Mucosa of descending colon (tissue), 3 donors: ENCODE results near the gene SLC4A8. TPM values are rescaled to one million over a fixed set of nuclear protein-coding genes. Genes with fewer than 3 reads are reported as not detected.

Experiments used
- ATAC-seq: fragments of 200-7000 bp; cut with Tn5 transposase; one replicate; pipeline ENCODE4 v1.9.1; 2020; ENCODE audit warnings: mild to moderate bottlenecking, moderate library complexity
- DNase-seq, 3 donors: peaks; one replicate each; pipeline ENCODE4 v3.0.0-alpha.2; 2020
- H3K36me3 ChIP-seq: fragments of 200-600 bp; one replicate; pipeline ENCODE4 v1.8.0; 2021; ENCODE audit warnings: low read depth, mild to moderate bottlenecking
- H3K4me1 ChIP-seq: fragments of 200-600 bp; one replicate; pipeline ENCODE4 v1.8.0; 2021; ENCODE audit warnings: low read depth, mild to moderate bottlenecking
- H3K4me3 ChIP-seq: fragments of 200-600 bp; one replicate; pipeline ENCODE4 v1.8.0; 2021; ENCODE audit warnings: mild to moderate bottlenecking
- H3K9me3 ChIP-seq: fragments of 200-600 bp; one replicate; pipeline ENCODE4 v1.8.0; 2021; ENCODE audit warnings: mild to moderate bottlenecking
- CTCF ChIP-seq: fragments of 200-600 bp; IDR thresholded peaks from one replicate; pipeline ENCODE4 v1.8.0; 2022; ENCODE audit warnings: antibody characterized with exemption, mild to moderate bottlenecking
- intact Hi-C, 2 donors: fragments of 100-400 bp; cut with DNase I in 1 of 2; cut with micrococcal nuclease in 1 of 2; formaldehyde crosslinking; loops; one replicate each; pipeline versions ENCODE4 v1.11.0 to v1.11.1; 2022; cut with DNase I, micrococcal nuclease
- total RNA-seq, 3 donors: library from RNA; stranded (reverse); fragmentation: NEBNext Ultra II Directional in 2 of 3; extraction: Animal tissue kit (Norgen Biotek cat#: 25700) in 2 of 3; gene quantifications; one replicate each; pipeline versions ENCODE4 v1.2.1 to v1.2.4, GENCODE V29; 2021 to 2023
- donor health status: DM: no; HTN: no; CAD: no; lungs with moderate emphysema.
- donor health status: DM: no; HTN: no; CAD: no.
- donor health status: DM: no; HTN: yes; CAD: no.

SLC4A8 gene
- total RNA-seq, 3 donors from 2014 or later, result 0.84 to 1.8 (median 1.5) TPM

- H3K36me3 ChIP-seq, result no peaks in the 10 kb centered on the region
- H3K9me3 ChIP-seq, result no peaks in the 10 kb centered on the region
- no peak overlapping the region for H3K4me3 ChIP-seq
- peaks cover 28% of the 10 kb centered on the region for H3K4me1 ChIP-seq
- ATAC-seq (peak; percentile 37), DNase-seq (peak in 1 of 3 donors; percentile 35)
- intact Hi-C loops, result no loop called here
- no peak for TF ChIP-seq CTCF
These were observed 23.6 kb upstream of the SLC4A8 start for GRCh38 chr12:51401020-51401419.

- intact Hi-C loops, result no loop called here
- no peak for TF ChIP-seq CTCF
- ATAC-seq (no peak), DNase-seq (no peak)
- Histone ChIP-seq H3K4me1 (peaks cover 32% of the 10 kb centered on the region), H3K36me3 (no peaks in the 10 kb centered on the region), H3K9me3 (no peaks in the 10 kb centered on the region), H3K4me3 (no peak overlapping the region)
These were observed 23.1 kb upstream of the SLC4A8 start for GRCh38 chr12:51401486-51401885.

- Histone ChIP-seq H3K4me1 (peaks cover 36% of the 10 kb centered on the region), H3K36me3 (no peaks in the 10 kb centered on the region), H3K9me3 (no peaks in the 10 kb centered on the region), H3K4me3 (no peak overlapping the region)
- no peak for DNase-seq
- intact Hi-C loops, result no loop called here
- no peak for ATAC-seq
- no peak for TF ChIP-seq CTCF
These were observed 22.7 kb upstream of the SLC4A8 start for GRCh38 chr12:51401900-51402299.

- intact Hi-C loops, result no loop called here
- Histone ChIP-seq H3K36me3 (no peaks in the 10 kb centered on the region), H3K9me3 (no peaks in the 10 kb centered on the region), H3K4me1 (peaks cover 33% of the 10 kb centered on the region), H3K4me3 (no peak overlapping the region)
- no peak for TF ChIP-seq CTCF
- ATAC-seq, result no peak
- no peak for DNase-seq
These were observed 21.5 kb upstream of the SLC4A8 start for GRCh38 chr12:51403159-51403558.

GRCh38 chr12:51403681-51404136 is 20.9 kb upstream of the SLC4A8 start:
- peaks cover 30% of the 10 kb centered on the region for H3K4me1 ChIP-seq
- intact Hi-C loops, result no loop called here
- no peaks in the 10 kb centered on the region for H3K36me3 ChIP-seq
- ATAC-seq, result peak; percentile 9
- no peak overlapping the region for H3K4me3 ChIP-seq
- no peak for TF ChIP-seq CTCF
- DNase-seq, result no peak
- H3K9me3 ChIP-seq, result no peaks in the 10 kb centered on the region

GRCh38 chr12:51404627-51405026 is 20.0 kb upstream of the SLC4A8 start:
- no peak for TF ChIP-seq CTCF
- Histone ChIP-seq H3K9me3 (no peaks in the 10 kb centered on the region), H3K4me3 (no peak overlapping the region), H3K36me3 (no peaks in the 10 kb centered on the region), H3K4me1 (peaks cover 25% of the 10 kb centered on the region)
- intact Hi-C loops, result no loop called here
- DNase-seq (no peak), ATAC-seq (no peak)
